ENCODE measurements around the gene MSL3B.
"Not testable (repeated sequence)": the region's sequence is repeated elsewhere in the genome, so short reads cannot be mapped to it uniquely, and the experiment has no call there.

MSL3B gene

DNA sequence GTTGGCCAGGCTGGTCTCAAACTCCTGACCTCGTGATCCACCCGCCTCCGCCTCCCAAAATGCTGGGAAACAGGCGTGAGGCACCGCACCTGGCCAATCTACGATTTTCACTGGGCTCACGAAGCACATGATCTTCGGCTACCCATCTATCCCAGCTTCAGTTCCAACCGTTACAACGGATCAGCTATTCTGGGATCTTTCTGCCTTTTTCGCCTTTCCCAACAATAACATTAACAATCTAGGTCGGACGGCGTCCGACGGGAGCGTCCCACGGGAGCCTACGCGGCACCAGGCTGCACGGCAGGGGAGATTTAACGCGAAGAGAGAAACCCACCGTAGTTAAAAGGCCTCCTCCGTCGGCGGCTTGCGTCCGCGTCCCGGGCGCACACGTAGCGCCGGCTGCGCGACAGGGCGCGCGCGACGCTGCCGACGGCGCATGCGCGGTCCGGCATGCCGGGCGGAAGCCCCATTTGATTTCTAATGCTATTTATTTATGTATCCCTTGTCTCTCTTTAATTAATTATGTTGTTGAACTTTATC lies at the start of gene MSL3B:
TSS of gene MSL3B (minus strand) at position 394 of the 540 bp plus-strand sequence.
- H3K4me1 Mint-ChIP-seq = peaks cover 12% of the 10 kb centered on the region
- peak; percentile 58 for ATAC-seq (replicated peaks; ENCODE audit: extremely low read depth, poor library complexity, severe bottlenecking)

GRCh38 chr2:233917116-233917515 lies 48.9 kb upstream of the MSL3B start, which contains the start of gene TRPM8:
Gene TRPM8, plus strand, starts transcription at chr2:233917373. Its CDS starts 9,165 bp downstream, at chr2:233926538.
- Mint-ChIP-seq H3K27ac (ENCODE audit: low read depth) (no peak within 1 kb of the TSS), H3K27me3 (peaks cover 65% of the 10 kb centered on the region), H3K36me3 (ENCODE audit: insufficient read depth) (no peaks in the 10 kb centered on the region), H3K9me3 (peaks cover 7% of the 10 kb centered on the region), H3K4me1 (peaks cover 7% of the 10 kb centered on the region), H3K4me3 (no peak within 1 kb of the TSS)
- DNase-seq (ENCODE audit: low spot score in 2 of 2) (no peak), ATAC-seq (replicated peaks; ENCODE audit: extremely low read depth, poor library complexity, severe bottlenecking) (no peak)

More for the DNA sequence above, at the start of gene MSL3B:
- no peaks in the 10 kb centered on the region for H3K9me3 Mint-ChIP-seq
- peak in 1 of 2 donors; percentile 34 for DNase-seq (ENCODE audit: low spot score in 2 of 2)
- peak within 1 kb of the TSS; percentile 90 for H3K27ac Mint-ChIP-seq (ENCODE audit: low read depth)
- peak within 1 kb of the TSS; percentile 84 for H3K4me3 Mint-ChIP-seq
- peaks cover 42% of the 10 kb centered on the region for H3K27me3 Mint-ChIP-seq
- peaks cover 6% of the 10 kb centered on the region for H3K36me3 Mint-ChIP-seq (ENCODE audit: insufficient read depth)

DNA sequence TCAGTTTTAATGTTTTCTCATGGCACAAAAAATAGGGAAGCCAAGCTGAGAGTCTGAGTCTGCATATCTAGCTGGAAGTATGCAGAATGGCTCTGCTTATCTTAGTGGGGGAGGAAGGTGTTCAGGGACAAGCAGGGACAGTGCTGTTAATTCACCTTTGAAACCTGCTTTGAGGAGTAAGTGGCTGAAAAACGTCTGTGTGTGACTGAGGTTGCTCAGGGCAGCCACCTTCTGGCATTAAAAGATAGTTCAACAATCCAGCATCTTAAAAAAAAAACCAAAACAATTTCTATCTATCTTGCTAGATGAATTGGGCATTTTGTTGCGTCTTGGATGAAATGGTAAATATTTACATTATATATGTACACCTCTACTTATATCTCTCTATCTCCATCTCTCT lies 46.9 kb upstream of the MSL3B start:
- Mint-ChIP-seq H3K27me3 (peaks cover 77% of the 10 kb centered on the region), H3K36me3 (ENCODE audit: insufficient read depth) (no peaks in the 10 kb centered on the region), H3K27ac (ENCODE audit: low read depth) (no peak overlapping the region), H3K4me3 (no peak overlapping the region), H3K4me1 (peaks cover 5% of the 10 kb centered on the region), H3K9me3 (peaks cover 7% of the 10 kb centered on the region)
- no peak for DNase-seq (ENCODE audit: low spot score in 2 of 2)
- ATAC-seq (replicated peaks; ENCODE audit: extremely low read depth, poor library complexity, severe bottlenecking) = no peak

GRCh38 chr2:233912691-233913423 lies 44.7 kb upstream of the MSL3B start:
- no peak overlapping the region for H3K4me3 Mint-ChIP-seq
- DNase-seq (ENCODE audit: low spot score in 2 of 2) = no peak
- no peaks in the 10 kb centered on the region for H3K4me1 Mint-ChIP-seq
- H3K9me3 Mint-ChIP-seq = peaks cover 7% of the 10 kb centered on the region
- no peak overlapping the region for H3K27ac Mint-ChIP-seq (ENCODE audit: low read depth)
- ATAC-seq (replicated peaks; ENCODE audit: extremely low read depth, poor library complexity, severe bottlenecking) = no peak
- no peaks in the 10 kb centered on the region for H3K36me3 Mint-ChIP-seq (ENCODE audit: insufficient read depth)
- peaks cover 75% of the 10 kb centered on the region for H3K27me3 Mint-ChIP-seq

DNA sequence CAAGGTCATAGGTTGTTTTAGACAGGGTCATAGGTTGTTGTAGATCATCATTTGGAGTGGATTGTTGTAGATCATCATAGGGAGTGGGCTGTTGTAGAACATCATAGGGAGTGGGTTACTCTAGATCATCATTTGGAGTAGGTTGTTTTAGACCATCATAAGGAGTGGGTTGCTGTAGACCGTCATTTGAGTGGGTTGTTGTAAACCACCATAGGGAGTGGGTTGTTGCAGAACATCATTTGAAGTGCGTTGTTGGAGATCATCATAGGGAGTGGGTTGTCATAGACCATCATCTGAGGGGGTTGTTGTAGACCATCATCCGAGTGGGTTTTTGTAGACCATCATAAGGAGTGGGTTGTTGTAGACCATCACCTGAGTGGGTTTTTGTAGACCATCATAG lies 39.4 kb upstream of the MSL3B start:
- H3K4me3 Mint-ChIP-seq = no peak overlapping the region
- ATAC-seq (replicated peaks; ENCODE audit: extremely low read depth, poor library complexity, severe bottlenecking) = no peak
- no peak for DNase-seq (ENCODE audit: low spot score in 2 of 2)
- H3K9me3 Mint-ChIP-seq = peaks cover 6% of the 10 kb centered on the region
- H3K27me3 Mint-ChIP-seq = peaks cover 58% of the 10 kb centered on the region
- H3K27ac Mint-ChIP-seq (ENCODE audit: low read depth) = no peak overlapping the region
- H3K36me3 Mint-ChIP-seq (ENCODE audit: insufficient read depth) = no peaks in the 10 kb centered on the region
- H3K4me1 Mint-ChIP-seq = no peaks in the 10 kb centered on the region

GRCh38 chr2:233905945-233906344 lies 37.8 kb upstream of the MSL3B start:
- no peaks in the 10 kb centered on the region for H3K36me3 Mint-ChIP-seq (ENCODE audit: insufficient read depth)
- H3K27ac Mint-ChIP-seq (ENCODE audit: low read depth) = no peak overlapping the region
- no peaks in the 10 kb centered on the region for H3K4me1 Mint-ChIP-seq
- H3K4me3 Mint-ChIP-seq = no peak overlapping the region
- H3K9me3 Mint-ChIP-seq = peaks cover 6% of the 10 kb centered on the region
- ATAC-seq (replicated peaks; ENCODE audit: extremely low read depth, poor library complexity, severe bottlenecking) (no peak), DNase-seq (ENCODE audit: low spot score in 2 of 2) (no peak)
- peaks cover 45% of the 10 kb centered on the region for H3K27me3 Mint-ChIP-seq

- Mint-ChIP-seq H3K27me3 (peaks cover 27% of the 10 kb centered on the region), H3K9me3 (no peaks in the 10 kb centered on the region), H3K36me3 (ENCODE audit: insufficient read depth) (no peaks in the 10 kb centered on the region), H3K27ac (ENCODE audit: low read depth) (no peak overlapping the region), H3K4me1 (peaks cover 12% of the 10 kb centered on the region), H3K4me3 (no peak overlapping the region)
- DNase-seq (ENCODE audit: low spot score in 2 of 2) (no peak), ATAC-seq (replicated peaks; ENCODE audit: extremely low read depth, poor library complexity, severe bottlenecking) (no peak)
Observed at GRCh38 chr2:233901884-233902283, 33.7 kb upstream of the MSL3B start.

DNA sequence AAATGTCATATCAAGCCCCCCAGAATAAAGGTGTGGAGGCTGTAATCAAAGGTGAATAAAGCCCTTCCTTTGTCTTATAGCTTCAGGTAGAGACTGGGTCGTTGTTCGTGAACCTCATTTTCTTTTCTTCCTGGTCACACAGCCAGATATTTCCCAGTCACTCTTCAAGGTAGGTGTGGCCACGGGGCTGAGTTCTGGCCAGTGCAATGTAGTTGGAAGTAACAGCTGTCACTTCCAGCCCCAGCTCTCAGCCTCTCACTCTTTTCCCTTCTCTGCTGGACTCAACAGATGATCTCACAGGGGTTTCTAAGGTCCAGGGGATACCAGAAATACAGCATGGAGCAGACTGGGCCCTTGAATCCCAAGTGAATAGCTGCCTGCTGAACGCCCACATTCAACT lies 33.2 kb upstream of the MSL3B start:
- Mint-ChIP-seq H3K27me3 (peaks cover 24% of the 10 kb centered on the region), H3K27ac (ENCODE audit: low read depth) (no peak overlapping the region), H3K36me3 (ENCODE audit: insufficient read depth) (no peaks in the 10 kb centered on the region), H3K4me3 (no peak overlapping the region), H3K4me1 (peaks cover 12% of the 10 kb centered on the region), H3K9me3 (no peaks in the 10 kb centered on the region)
- DNase-seq (ENCODE audit: low spot score in 2 of 2) (no peak), ATAC-seq (replicated peaks; ENCODE audit: extremely low read depth, poor library complexity, severe bottlenecking) (no peak)

- ATAC-seq (replicated peaks; ENCODE audit: extremely low read depth, poor library complexity, severe bottlenecking); H3K27ac Mint-ChIP-seq (ENCODE audit: low read depth); H3K4me3 Mint-ChIP-seq; DNase-seq (ENCODE audit: low spot score in 2 of 2); H3K9me3 Mint-ChIP-seq; H3K36me3 Mint-ChIP-seq (ENCODE audit: insufficient read depth): not testable (repeated sequence)
- H3K27me3 Mint-ChIP-seq = peaks cover 35% of the 10 kb centered on the region
- H3K4me1 Mint-ChIP-seq = peaks cover 12% of the 10 kb centered on the region
Observed at GRCh38 chr2:233896253-233896652, 28.1 kb upstream of the MSL3B start.

DNA sequence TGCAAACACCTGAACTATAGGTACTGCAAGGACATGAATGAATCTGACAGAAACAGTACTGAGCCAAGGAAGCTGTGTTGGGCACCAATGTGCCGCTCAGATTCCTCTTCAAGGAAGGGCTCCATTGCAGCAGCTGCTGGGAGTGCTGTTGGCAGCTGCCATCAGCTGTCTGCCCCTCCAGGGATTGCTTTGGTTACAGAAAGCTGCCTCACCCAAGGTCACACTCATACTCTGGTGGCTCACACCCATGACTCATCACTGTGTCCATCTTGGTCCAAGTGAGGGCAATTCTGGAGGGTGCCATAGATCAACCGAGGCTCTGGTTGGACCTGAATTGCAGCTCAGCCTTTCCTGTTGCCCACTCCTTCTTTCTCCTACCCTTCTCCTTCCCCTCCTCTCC lies 24.6 kb upstream of the MSL3B start:
- DNase-seq (ENCODE audit: low spot score in 2 of 2) = no peak
- H3K27me3 Mint-ChIP-seq = peaks cover 69% of the 10 kb centered on the region
- no peaks in the 10 kb centered on the region for H3K36me3 Mint-ChIP-seq (ENCODE audit: insufficient read depth)
- no peaks in the 10 kb centered on the region for H3K9me3 Mint-ChIP-seq
- ATAC-seq (replicated peaks; ENCODE audit: extremely low read depth, poor library complexity, severe bottlenecking) = no peak
- no peak overlapping the region for H3K27ac Mint-ChIP-seq (ENCODE audit: low read depth)
- H3K4me1 Mint-ChIP-seq = no peaks in the 10 kb centered on the region
- no peak overlapping the region for H3K4me3 Mint-ChIP-seq

GRCh38 chr2:233882353-233882752 lies 14.2 kb upstream of the MSL3B start:
- Mint-ChIP-seq H3K4me1 (no peaks in the 10 kb centered on the region), H3K27ac (ENCODE audit: low read depth) (no peak overlapping the region), H3K36me3 (ENCODE audit: insufficient read depth) (no peaks in the 10 kb centered on the region), H3K4me3 (no peak overlapping the region), H3K27me3 (peaks cover 90% of the 10 kb centered on the region), H3K9me3 (peaks cover 32% of the 10 kb centered on the region)
- DNase-seq (ENCODE audit: low spot score in 2 of 2) (no peak), ATAC-seq (replicated peaks; ENCODE audit: extremely low read depth, poor library complexity, severe bottlenecking) (no peak)

- not testable (repeated sequence) for H3K36me3 Mint-ChIP-seq (ENCODE audit: insufficient read depth); DNase-seq (ENCODE audit: low spot score in 2 of 2); H3K27ac Mint-ChIP-seq (ENCODE audit: low read depth); H3K9me3 Mint-ChIP-seq; ATAC-seq (replicated peaks; ENCODE audit: extremely low read depth, poor library complexity, severe bottlenecking); H3K4me3 Mint-ChIP-seq
- peaks cover 10% of the 10 kb centered on the region for H3K4me1 Mint-ChIP-seq
- H3K27me3 Mint-ChIP-seq = peaks cover 81% of the 10 kb centered on the region
Observed at GRCh38 chr2:233872125-233872524, 3.9 kb upstream of the MSL3B start.

DNA sequence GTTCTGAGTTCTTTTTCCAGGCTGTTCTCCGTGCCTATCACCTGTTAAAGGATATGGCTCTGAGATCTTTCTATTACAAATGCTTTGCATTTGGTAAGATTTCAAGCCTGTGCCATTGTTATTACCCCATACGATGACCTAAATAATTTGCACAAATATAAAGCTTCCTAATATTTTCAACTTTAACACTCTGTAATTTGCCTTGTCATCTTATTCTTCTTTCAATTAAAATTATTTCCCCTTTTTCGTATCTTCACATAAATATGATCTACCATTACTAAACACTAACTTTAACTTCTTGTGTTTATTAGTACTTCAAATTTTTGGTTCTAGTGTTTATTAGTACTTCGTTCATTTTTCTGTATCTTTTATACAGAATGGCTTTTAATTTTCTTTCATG lies 3.2 kb upstream of the MSL3B start:
- no peak for ATAC-seq (replicated peaks; ENCODE audit: extremely low read depth, poor library complexity, severe bottlenecking)
- Mint-ChIP-seq H3K4me1 (peaks cover 12% of the 10 kb centered on the region), H3K36me3 (ENCODE audit: insufficient read depth) (peaks cover 4% of the 10 kb centered on the region), H3K27me3 (peaks cover 74% of the 10 kb centered on the region), H3K4me3 (no peak overlapping the region), H3K9me3 (peaks cover 8% of the 10 kb centered on the region), H3K27ac (ENCODE audit: low read depth) (no peak overlapping the region)
- no peak for DNase-seq (ENCODE audit: low spot score in 2 of 2)
